Fibroblast of skin of back (primary cell): ENCODE results near the gene HPX. TPM values are rescaled to one million over a fixed set of nuclear protein-coding genes. Genes with fewer than 3 reads are reported as not detected.
A peak's percentile ranks its signal among the peaks of the same experiment; 100 is the strongest.

Experiments
- DNase-seq: peaks from one replicate; pipeline ENCODE4 v3.0.0-alpha.2; 2013
- polyA plus RNA-seq, 2 experiments: library from polyadenylated mRNA; unstranded; fragments of 120-200 nt; gene quantifications; one replicate each; pipeline ENCODE4 v1.2.1, GENCODE V29; 2013; ENCODE audit not compliant: insufficient read length in 2 of 2

HPX gene
- polyA plus RNA-seq (2013, experiment 1 of 2; ENCODE audit: insufficient read length) = 2.0 TPM
- polyA plus RNA-seq (2013, experiment 2 of 2; ENCODE audit: insufficient read length) = 2.0 TPM

- DNase-seq = no peak
Observed at GRCh38 chr11:6440906-6441358, at the start of gene HPX. TSS of gene HPX (minus strand) at chr11:6440987. CDS start at chr11:6440963, 24 bp downstream.

GRCh38 chr11:6489306-6489705 is 48.5 kb upstream of the HPX start:
- DNase-seq = no peak

- no peak for DNase-seq
Observed at GRCh38 chr11:6488821-6489220, 48.0 kb upstream of the HPX start.

GRCh38 chr11:6488342-6488741 is 47.6 kb upstream of the HPX start:
- no peak for DNase-seq

GRCh38 chr11:6486938-6487337 is 46.2 kb upstream of the HPX start:
- DNase-seq = no peak

- DNase-seq = no peak
Observed at GRCh38 chr11:6486256-6486655, 45.5 kb upstream of the HPX start.

GRCh38 chr11:6485661-6486060 is 44.9 kb upstream of the HPX start:
- DNase-seq = no peak

GRCh38 chr11:6483015-6483414 is 42.2 kb upstream of the HPX start:
- no peak for DNase-seq

- no peak for DNase-seq
Observed at GRCh38 chr11:6482441-6482840, 41.7 kb upstream of the HPX start.

GRCh38 chr11:6481924-6482275 is 41.1 kb upstream of the HPX start:
- no peak for DNase-seq

- DNase-seq = peak; percentile 99
Observed at GRCh38 chr11:6481012-6481923, 40.5 kb upstream of the HPX start, which contains the start of the genes ARFIP2 and TIMM10B. TSS of gene ARFIP2 (minus strand) at chr11:6481331. CDS start at chr11:6480421, 910 bp downstream. TSS of gene TIMM10B (plus strand) at chr11:6481501. CDS start at chr11:6481517, 16 bp downstream.

- DNase-seq = peak; percentile 24
Observed at GRCh38 chr11:6480299-6480914, 39.6 kb upstream of the HPX start.

- DNase-seq = no peak
Observed at GRCh38 chr11:6476571-6476970, 35.8 kb upstream of the HPX start.

- DNase-seq = no peak
Observed at GRCh38 chr11:6475936-6476335, 35.1 kb upstream of the HPX start.

- DNase-seq = no peak
Observed at GRCh38 chr11:6474806-6475500, 34.2 kb upstream of the HPX start.

- DNase-seq = no peak
Observed at GRCh38 chr11:6474413-6474792, 33.6 kb upstream of the HPX start.

- DNase-seq = peak; percentile 88
Observed at GRCh38 chr11:6473451-6474412, 32.9 kb upstream of the HPX start, which contains the start of gene TRIM3. TSS of gene TRIM3 (minus strand) at chr11:6473941. CDS start at chr11:6465695, 8,246 bp downstream.

- DNase-seq = no peak
Observed at GRCh38 chr11:6472934-6473333, 32.1 kb upstream of the HPX start.

- no peak for DNase-seq
Observed at GRCh38 chr11:6469599-6469998, 28.8 kb upstream of the HPX start.

GRCh38 chr11:6468712-6469495 is 28.1 kb upstream of the HPX start:
- peak; percentile 92 for DNase-seq

GRCh38 chr11:6459099-6459450 is 18.3 kb upstream of the HPX start:
- no peak for DNase-seq
